ENCODE results near the gene COX18. TPM values are rescaled to one million over a fixed set of nuclear protein-coding genes. Genes with fewer than 3 reads are reported as not detected.

Gene COX18
- total RNA-seq, 1 donor from 2014 or later: 16.8 TPM

GRCh38 chr4:73012673-73013072 lies 56.8 kb downstream of the COX18 start:
- no peaks in the 10 kb centered on the region for H3K9me3 Mint-ChIP-seq
- DNase-seq (ENCODE audit: extremely low spot score, unreplicated experiment): no peak
- H3K27ac Mint-ChIP-seq: no peak overlapping the region
- H3K4me1 Mint-ChIP-seq (ENCODE audit: unreplicated experiment): no peaks in the 10 kb centered on the region
- H3K4me3 Mint-ChIP-seq: no peak overlapping the region
- H3K36me3 Mint-ChIP-seq: no peaks in the 10 kb centered on the region
- H3K27me3 Mint-ChIP-seq: peaks cover 4% of the 10 kb centered on the region
- no peak for TF ChIP-seq CTCF (conservative IDR thresholded peaks at IDR 0.05)

GRCh38 chr4:73011629-73011985 lies 57.9 kb downstream of the COX18 start:
- H3K9me3 Mint-ChIP-seq: no peaks in the 10 kb centered on the region
- no peaks in the 10 kb centered on the region for H3K36me3 Mint-ChIP-seq
- no peak overlapping the region for H3K4me3 Mint-ChIP-seq
- no peak overlapping the region for H3K27ac Mint-ChIP-seq
- DNase-seq (ENCODE audit: extremely low spot score, unreplicated experiment): no peak
- peaks cover 4% of the 10 kb centered on the region for H3K27me3 Mint-ChIP-seq
- TF ChIP-seq CTCF (conservative IDR thresholded peaks at IDR 0.05): no peak
- no peaks in the 10 kb centered on the region for H3K4me1 Mint-ChIP-seq (ENCODE audit: unreplicated experiment)

GRCh38 chr4:73010789-73011628 lies 58.5 kb downstream of the COX18 start:
- H3K9me3 Mint-ChIP-seq: no peaks in the 10 kb centered on the region
- no peak for DNase-seq (ENCODE audit: extremely low spot score, unreplicated experiment)
- no peaks in the 10 kb centered on the region for H3K4me1 Mint-ChIP-seq (ENCODE audit: unreplicated experiment)
- H3K4me3 Mint-ChIP-seq: no peak overlapping the region
- no peak overlapping the region for H3K27ac Mint-ChIP-seq
- no peak for TF ChIP-seq CTCF (conservative IDR thresholded peaks at IDR 0.05)
- no peaks in the 10 kb centered on the region for H3K36me3 Mint-ChIP-seq
- peaks cover 7% of the 10 kb centered on the region for H3K27me3 Mint-ChIP-seq

- no peaks in the 10 kb centered on the region for H3K9me3 Mint-ChIP-seq
- no peaks in the 10 kb centered on the region for H3K4me1 Mint-ChIP-seq (ENCODE audit: unreplicated experiment)
- H3K27ac Mint-ChIP-seq: no peak overlapping the region
These were observed 61.9 kb downstream of the COX18 start for GRCh38 chr4:73007526-73008100.

GRCh38 chr4:73006286-73006990 lies 63.1 kb downstream of the COX18 start:
- TF ChIP-seq CTCF (conservative IDR thresholded peaks at IDR 0.05): no peak
- H3K27ac Mint-ChIP-seq: no peak overlapping the region
- no peak for DNase-seq (ENCODE audit: extremely low spot score, unreplicated experiment)
- H3K4me1 Mint-ChIP-seq (ENCODE audit: unreplicated experiment): no peaks in the 10 kb centered on the region
- H3K9me3 Mint-ChIP-seq: no peaks in the 10 kb centered on the region
- peaks cover 14% of the 10 kb centered on the region for H3K27me3 Mint-ChIP-seq
- no peaks in the 10 kb centered on the region for H3K36me3 Mint-ChIP-seq
- no peak overlapping the region for H3K4me3 Mint-ChIP-seq

More at GRCh38 chr4:73007526-73008100, 61.9 kb downstream of the COX18 start:
- TF ChIP-seq CTCF (conservative IDR thresholded peaks at IDR 0.05): no peak
- no peak for DNase-seq (ENCODE audit: extremely low spot score, unreplicated experiment)
- Mint-ChIP-seq H3K27me3 (peaks cover 13% of the 10 kb centered on the region), H3K36me3 (no peaks in the 10 kb centered on the region), H3K4me3 (no peak overlapping the region)
